Ovary (tissue), 9 donors: ENCODE measurements around the gene SNX13. TPM values are rescaled to one million over a fixed set of nuclear protein-coding genes. Genes with fewer than 3 reads are reported as not detected.

ENCODE experiments used
- DNase-seq, 5 donors: peaks; one replicate each; pipeline ENCODE4 v3.0.0-alpha.2; 2019 to 2020
- H3K27ac ChIP-seq, 2 donors: fragments of 200-600 bp; one replicate each; pipeline versions ENCODE4 v1.5.1 to v1.8.0; 2019 to 2022
- H3K27me3 ChIP-seq: fragments of 200-600 bp; one replicate; pipeline ENCODE4 v1.8.0; 2022
- H3K36me3 ChIP-seq: fragments of 200-600 bp; sonication (generic); one replicate; pipeline ENCODE4 v1.5.1; 2019
- H3K4me1 ChIP-seq: one replicate; pipeline ENCODE4 v1.8.1; 2013; ENCODE audit warnings: mild to moderate bottlenecking, moderate library complexity; ENCODE audit not compliant: insufficient read depth
- H3K4me3 ChIP-seq: fragments of 200-600 bp; sonication (generic); one replicate; pipeline ENCODE4 v1.5.1; 2017
- H3K9me3 ChIP-seq, 2 donors: fragments of 200-600 bp in 1 of 2; sonication (generic) in 1 of 2; one replicate each; pipeline versions ENCODE4 v1.5.1 to v1.8.1; 2013 to 2019; ENCODE audit warnings: mild to moderate bottlenecking in 1 of 2, moderate library complexity in 1 of 2
- CTCF ChIP-seq, 3 donors: fragments of 450-650 bp in 2 of 3; fragments of 200-600 bp in 1 of 3; IDR thresholded peaks; one replicate each; pipeline versions ENCODE4 v1.5.1 to v1.8.0; 2016 to 2022; ENCODE audit warnings: antibody characterized with exemption in 3 of 3, mild to moderate bottlenecking in 1 of 3
- EP300 ChIP-seq: sonication (generic); formaldehyde crosslinking; IDR thresholded peaks from one replicate; pipeline ENCODE4 v1.6.1; 2017; ENCODE audit warnings: antibody characterized with exemption
- POLR2A ChIP-seq: fragments of 450-650 bp; IDR thresholded peaks from one replicate; pipeline ENCODE4 v1.6.1; 2017; ENCODE audit warnings: antibody characterized with exemption, mild to moderate bottlenecking, moderate library complexity
- WGBS, 3 donors: extraction: QIAGEN DNeasy Blood & Tissue Kit in 1 of 3; methylation state at CpG; one replicate each; pipeline versions ENCODE4 v1.1.5 to v1.1.7; 2013 to 2017; 5-methylcytosine and 5-hydroxymethylcytosine counted together
- intact Hi-C, 4 donors: fragments of 100-400 bp; cut with DNase I; formaldehyde crosslinking; loops; one replicate each; pipeline versions ENCODE4 v1.11.0 to v1.15.1; 2022 to 2023
- polyA plus RNA-seq, 2 donors: library from polyadenylated mRNA; stranded (reverse); fragments of 200-250 nt in 1 of 2; fragments of 350-450 nt in 1 of 2; fragmentation: Illumina TruSeq in 1 of 2; extraction: RNeasy Lipid Tissue Mini Kit (QIAGEN cat#74804) in 1 of 2; gene quantifications; one replicate each; pipeline ENCODE4 v1.2.3, GENCODE V29; 2013 to 2014
- total RNA-seq, 7 donors: library from RNA; depleted of rRNA in 2 of 7; stranded (reverse); fragments of >200 nt in 2 of 7; fragmentation: NEBNext Ultra II Directional in 3 of 7; extraction: Animal tissue kit (Norgen Biotek cat#: 25700) in 3 of 7; gene quantifications; one replicate each; pipeline versions ENCODE4 v1.1.0 to v1.2.4, GENCODE V29; 2016 to 2023
- donor health status: DM: no; HTN: no; CAD: no; lungs with moderate emphysema.
- donor health status: DM: no; HTN: no; CAD: no.
- donor health status: Bipolar disorder and iron deficiency.
- donor health status: DM: yes; HTN: yes; CAD: no.
- donor health status: DM: no; HTN: no; CAD: no.
- donor health status: DM: yes; HTN: yes; CAD: no.

Gene SNX13
- total and polyA plus RNA-seq, 9 donors, result 12.1 to 51.1 (median 46.1) TPM

GRCh38 chr7:17917842-17918241 lies 22.5 kb downstream of the SNX13 start:
- intact Hi-C loops, result no loop called here
- H3K4me1 ChIP-seq, result peaks cover 5% of the 10 kb centered on the region
- no peak for DNase-seq
- H3K9me3 ChIP-seq, result no peaks in the 10 kb centered on the region
- TF ChIP-seq CTCF (IDR thresholded peaks at IDR 0.05) (no peak), EP300 (no peak), POLR2A (no peak)
- no peaks in the 10 kb centered on the region for H3K27me3 ChIP-seq
- WGBS, 3 donors, result 95 to 98% (median 97%) methylated on average over 3 of the region's 3 CpGs
- H3K4me3 ChIP-seq, result no peak overlapping the region
- H3K36me3 ChIP-seq, result no peaks in the 10 kb centered on the region
- H3K27ac ChIP-seq, result no peak overlapping the region

GRCh38 chr7:17916786-17917185 lies 23.5 kb downstream of the SNX13 start:
- Histone ChIP-seq H3K36me3 (no peaks in the 10 kb centered on the region), H3K4me1 (peaks cover 4% of the 10 kb centered on the region), H3K4me3 (no peak overlapping the region), H3K27ac (no peak overlapping the region), H3K9me3 (no peaks in the 10 kb centered on the region), H3K27me3 (no peaks in the 10 kb centered on the region)
- DNase-seq, result no peak
- intact Hi-C loops, result no loop called here
- no peak for TF ChIP-seq CTCF (IDR thresholded peaks at IDR 0.05)
- no peak for TF ChIP-seq EP300
- TF ChIP-seq POLR2A, result no peak

GRCh38 chr7:17915796-17916195 lies 24.5 kb downstream of the SNX13 start:
- intact Hi-C loops, result no loop called here
- peaks cover 4% of the 10 kb centered on the region for H3K4me1 ChIP-seq
- no peak overlapping the region for H3K27ac ChIP-seq
- WGBS, 3 donors, result 78 to 86% (median 81%) methylated on average over 2 of the region's 2 CpGs
- H3K27me3 ChIP-seq, result no peaks in the 10 kb centered on the region
- DNase-seq, result no peak
- no peaks in the 10 kb centered on the region for H3K36me3 ChIP-seq
- TF ChIP-seq CTCF (IDR thresholded peaks at IDR 0.05), result no peak
- no peak for TF ChIP-seq POLR2A
- no peaks in the 10 kb centered on the region for H3K9me3 ChIP-seq
- H3K4me3 ChIP-seq, result no peak overlapping the region

GRCh38 chr7:17915168-17915567 lies 25.1 kb downstream of the SNX13 start:
- Histone ChIP-seq H3K36me3 (no peaks in the 10 kb centered on the region), H3K27ac (no peak overlapping the region), H3K4me3 (no peak overlapping the region), H3K9me3 (no peaks in the 10 kb centered on the region), H3K4me1 (peaks cover 4% of the 10 kb centered on the region), H3K27me3 (no peaks in the 10 kb centered on the region)
- TF ChIP-seq CTCF (IDR thresholded peaks at IDR 0.05), result no peak
- TF ChIP-seq EP300, result no peak
- TF ChIP-seq POLR2A, result no peak
- no peak for DNase-seq
- intact Hi-C loops, result no loop called here
- 87 to 96% (median 91%) methylated on average over 6 of the region's 6 CpGs for WGBS, 3 donors

GRCh38 chr7:17913250-17913649 lies 27.0 kb downstream of the SNX13 start:
- Histone ChIP-seq H3K9me3 (no peaks in the 10 kb centered on the region), H3K4me3 (no peak overlapping the region), H3K36me3 (no peaks in the 10 kb centered on the region), H3K4me1 (peaks cover 4% of the 10 kb centered on the region), H3K27me3 (no peaks in the 10 kb centered on the region), H3K27ac (no peak overlapping the region)
- intact Hi-C loops, result no loop called here
- DNase-seq, result no peak
- no peak for TF ChIP-seq POLR2A
- no peak for TF ChIP-seq CTCF (IDR thresholded peaks at IDR 0.05)
- TF ChIP-seq EP300, result no peak
- 95 to 97% (median 97%) methylated on average over 2 of the region's 2 CpGs for WGBS, 3 donors
